HepG2 (cell line): ENCODE data around the gene SCAANT1. TPM values are rescaled to one million over a fixed set of nuclear protein-coding genes. Genes with fewer than 3 reads are reported as not detected.

Experiments used
- ATAC-seq: fragments of 200-7000 bp; cut with Tn5 transposase; 3 replicates; pipeline ENCODE4 v1.9.1; 2020; ENCODE audit warnings: mild to moderate bottlenecking, moderate library complexity
- BruUV-seq: library from RNA; stranded (reverse); fragments of 400-500 nt; replicated peaks from 2 replicates; lab custom pipeline; 2021; lab: Mats Ljungman, UMichigan
- CTCF ChIA-PET: fragments of 300-600 bp; formaldehyde crosslinking; extraction: SDS; loops from one replicate; lab custom pipeline; 2021; ENCODE audit warnings: low total read pairs, inconsistent platforms, low intra/inter-chr PET ratio; lab: Yijun Ruan, JAX
- POLR2A ChIA-PET: fragments of 350-600 bp; sonication (Branson Sonifier 250); formaldehyde crosslinking; loops from one replicate; lab custom pipeline; 2020; ENCODE audit warnings: antibody characterized with exemption, inconsistent platforms; lab: Yijun Ruan, JAX
- DNase-seq: peaks from one replicate; pipeline ENCODE4 v3.0.0-alpha.2; 2015; ENCODE audit warnings: low spot score
- FAIRE-seq: peaks from 3 replicates; lab custom pipeline; 2011; peaks lifted over from hg19 to GRCh38; lab: Jason Lieb, UNC
- H2AFZ ChIP-seq: one replicate; pipeline ENCODE4 v1.6.1; 2011; ENCODE audit warnings: low read length, inconsistent platforms
- H3K27ac ChIP-seq: fragments of 300-600 bp; 3 replicates; pipeline ENCODE4 v1.8.0; 2011; ENCODE audit warnings: mixed run types, mild to moderate bottlenecking, mixed read lengths, low read length, inconsistent platforms; ENCODE audit not compliant: insufficient read depth; ENCODE audit errors: extremely low read length
- H3K27me3 ChIP-seq, 2 experiments: fragments of 200-600 bp in 1 of 2; 2 replicates in 1 of 2; 3 replicates in 1 of 2; pipeline versions ENCODE4 v1.6.0 to v1.8.0; 2011; ENCODE audit warnings: low read length in 2 of 2, mild to moderate bottlenecking in 2 of 2, moderate library complexity in 2 of 2, inconsistent platforms in 1 of 2; ENCODE audit not compliant: insufficient read depth in 2 of 2, control insufficient read depth in 1 of 2
- H3K36me3 ChIP-seq, 2 experiments: fragments of 200-600 bp in 1 of 2; replicated peaks in 1 of 2; 2 replicates in 1 of 2; 3 replicates in 1 of 2; pipeline versions ENCODE4 v1.5.1 to v1.8.0; 2011; ENCODE audit warnings: low read length in 2 of 2, inconsistent platforms in 1 of 2; ENCODE audit not compliant: insufficient read depth in 2 of 2, control insufficient read depth in 1 of 2
- H3K4me1 ChIP-seq: 2 replicates; pipeline ENCODE4 v1.5.1; 2012; ENCODE audit warnings: low read length, inconsistent platforms; ENCODE audit not compliant: insufficient read depth
- H3K4me2 ChIP-seq: 2 replicates; pipeline ENCODE4 v1.6.0; 2011; ENCODE audit warnings: low read depth, low read length, inconsistent platforms
- H3K4me3 ChIP-seq, 3 experiments: fragments of 200-600 bp in 1 of 3; sonication (generic), shearing (Covaris generic) in 1 of 3; replicated peaks in 1 of 3; 2 replicates each; pipeline ENCODE4 v1.5.1; 2011 to 2016; ENCODE audit warnings: low read length in 3 of 3, inconsistent platforms in 2 of 3, low read depth in 2 of 3, mild to moderate bottlenecking in 2 of 3, control low read depth in 1 of 3, mixed read lengths in 1 of 3; ENCODE audit not compliant: insufficient read depth in 1 of 3
- H3K79me2 ChIP-seq: one replicate; pipeline ENCODE4 v1.6.1; 2011; ENCODE audit warnings: low read length, inconsistent platforms; ENCODE audit not compliant: insufficient read depth
- H3K9ac ChIP-seq: 2 replicates; pipeline ENCODE4 v1.6.0; 2011; ENCODE audit warnings: mild to moderate bottlenecking, low read depth, low read length, inconsistent platforms; ENCODE audit not compliant: insufficient read depth
- H3K9me3 ChIP-seq: 2 replicates; pipeline ENCODE4 v1.5.1; 2012; ENCODE audit warnings: mild to moderate bottlenecking, low read length
- H4K20me1 ChIP-seq: 2 replicates; pipeline ENCODE4 v1.6.0; 2011; ENCODE audit warnings: inconsistent platforms, mild to moderate bottlenecking, low read length, moderate library complexity; ENCODE audit not compliant: insufficient read depth
- HCFC1 ChIP-seq: fragments of 150-350 bp; IDR thresholded peaks from 2 replicates; pipeline ENCODE4 v1.6.1; 2014; ENCODE audit warnings: low read depth, low read length
- IKZF1 ChIP-seq: fragments of 450-650 bp; IDR thresholded peaks from 2 replicates; pipeline ENCODE4 v1.7.1; 2016
- IRX3 ChIP-seq: sonication (generic); formaldehyde crosslinking; IDR thresholded peaks from 2 replicates; pipeline ENCODE4 v1.8.1; 2023; ENCODE audit warnings: mild to moderate bottlenecking, low read depth, missing genetic modification reagents, borderline replicate concordance
- SRY ChIP-seq: sonication (generic); formaldehyde crosslinking; IDR thresholded peaks from 2 replicates; pipeline ENCODE4 v1.8.0; 2022; ENCODE audit warnings: mild to moderate bottlenecking, missing genetic modification reagents
- ZBTB4 ChIP-seq: sonication (generic); formaldehyde crosslinking; IDR thresholded peaks from 2 replicates; pipeline ENCODE4 v1.4.0; 2020; ENCODE audit warnings: missing genetic modification reagents, mild to moderate bottlenecking, borderline replicate concordance
- ZNF563 ChIP-seq: sonication (generic); formaldehyde crosslinking; IDR thresholded peaks from 2 replicates; pipeline ENCODE4 v1.8.0; 2022; ENCODE audit warnings: mild to moderate bottlenecking, moderate library complexity, missing genetic modification reagents
- ZNF776 ChIP-seq: sonication (generic); formaldehyde crosslinking; IDR thresholded peaks from 2 replicates; pipeline ENCODE4 v1.4.0; 2020; ENCODE audit warnings: mild to moderate bottlenecking, missing genetic modification reagents
- WGBS: methylation state at CpG from one replicate; pipeline ENCODE4 v1.1.6; 2017; ENCODE audit warnings: low lambda C conversion rate; 5-methylcytosine and 5-hydroxymethylcytosine counted together
- in situ Hi-C: cut with HindIII; loops from 2 replicates; pipeline ENCODE4 v1.10.0; 2017; ENCODE audit warnings: low pct_unique_long_range_greater_than_20kb; ENCODE audit not compliant: extremely low pct_ligation_motif_present
- intact Hi-C: fragments of 100-400 bp; cut with micrococcal nuclease; formaldehyde crosslinking; loops from one replicate; pipeline ENCODE4 v1.10.0; 2022; ENCODE audit not compliant: unreplicated experiment
- polyA plus RNA-seq, 8 experiments: library from polyadenylated mRNA; depleted of rRNA in 3 of 8; stranded (reverse) in 7 of 8; unstranded in 1 of 8; fragments of >200 nt; fragmentation: Illumina TruSeq in 4 of 8; extraction: Trizol in 4 of 8; gene quantifications; 2 replicates each; pipeline versions ENCODE4 v1.2.1 to v1.2.3, GENCODE V29; 2011 to 2016; ENCODE audit warnings: low read depth in 4 of 8, missing spikeins in 1 of 8, mixed read lengths in 1 of 8; ENCODE audit not compliant: insufficient read depth in 1 of 8
- total RNA-seq, 5 experiments: library from RNA; depleted of rRNA; stranded (reverse); fragments of >200 nt; fragmentation: Illumina TruSeq; extraction: Trizol; gene quantifications; 2 replicates each; pipeline ENCODE4 v1.2.3, GENCODE V29; 2016; ENCODE audit warnings: low read depth in 1 of 5
- TF ChIP-seq, protein P1 (sequence below): sonication (generic); formaldehyde crosslinking; IDR thresholded peaks from 2 replicates; pipeline ENCODE4 v1.4.0; 2020; ENCODE audit warnings: missing genetic modification reagents

The SCAANT1 gene
- total and polyA plus RNA-seq, 2 of the 13 experiments (the other 11 are each of a cell fraction or from before 2014, with no cell fraction given), result not detected

- TF ChIP-seq, protein P1, sequence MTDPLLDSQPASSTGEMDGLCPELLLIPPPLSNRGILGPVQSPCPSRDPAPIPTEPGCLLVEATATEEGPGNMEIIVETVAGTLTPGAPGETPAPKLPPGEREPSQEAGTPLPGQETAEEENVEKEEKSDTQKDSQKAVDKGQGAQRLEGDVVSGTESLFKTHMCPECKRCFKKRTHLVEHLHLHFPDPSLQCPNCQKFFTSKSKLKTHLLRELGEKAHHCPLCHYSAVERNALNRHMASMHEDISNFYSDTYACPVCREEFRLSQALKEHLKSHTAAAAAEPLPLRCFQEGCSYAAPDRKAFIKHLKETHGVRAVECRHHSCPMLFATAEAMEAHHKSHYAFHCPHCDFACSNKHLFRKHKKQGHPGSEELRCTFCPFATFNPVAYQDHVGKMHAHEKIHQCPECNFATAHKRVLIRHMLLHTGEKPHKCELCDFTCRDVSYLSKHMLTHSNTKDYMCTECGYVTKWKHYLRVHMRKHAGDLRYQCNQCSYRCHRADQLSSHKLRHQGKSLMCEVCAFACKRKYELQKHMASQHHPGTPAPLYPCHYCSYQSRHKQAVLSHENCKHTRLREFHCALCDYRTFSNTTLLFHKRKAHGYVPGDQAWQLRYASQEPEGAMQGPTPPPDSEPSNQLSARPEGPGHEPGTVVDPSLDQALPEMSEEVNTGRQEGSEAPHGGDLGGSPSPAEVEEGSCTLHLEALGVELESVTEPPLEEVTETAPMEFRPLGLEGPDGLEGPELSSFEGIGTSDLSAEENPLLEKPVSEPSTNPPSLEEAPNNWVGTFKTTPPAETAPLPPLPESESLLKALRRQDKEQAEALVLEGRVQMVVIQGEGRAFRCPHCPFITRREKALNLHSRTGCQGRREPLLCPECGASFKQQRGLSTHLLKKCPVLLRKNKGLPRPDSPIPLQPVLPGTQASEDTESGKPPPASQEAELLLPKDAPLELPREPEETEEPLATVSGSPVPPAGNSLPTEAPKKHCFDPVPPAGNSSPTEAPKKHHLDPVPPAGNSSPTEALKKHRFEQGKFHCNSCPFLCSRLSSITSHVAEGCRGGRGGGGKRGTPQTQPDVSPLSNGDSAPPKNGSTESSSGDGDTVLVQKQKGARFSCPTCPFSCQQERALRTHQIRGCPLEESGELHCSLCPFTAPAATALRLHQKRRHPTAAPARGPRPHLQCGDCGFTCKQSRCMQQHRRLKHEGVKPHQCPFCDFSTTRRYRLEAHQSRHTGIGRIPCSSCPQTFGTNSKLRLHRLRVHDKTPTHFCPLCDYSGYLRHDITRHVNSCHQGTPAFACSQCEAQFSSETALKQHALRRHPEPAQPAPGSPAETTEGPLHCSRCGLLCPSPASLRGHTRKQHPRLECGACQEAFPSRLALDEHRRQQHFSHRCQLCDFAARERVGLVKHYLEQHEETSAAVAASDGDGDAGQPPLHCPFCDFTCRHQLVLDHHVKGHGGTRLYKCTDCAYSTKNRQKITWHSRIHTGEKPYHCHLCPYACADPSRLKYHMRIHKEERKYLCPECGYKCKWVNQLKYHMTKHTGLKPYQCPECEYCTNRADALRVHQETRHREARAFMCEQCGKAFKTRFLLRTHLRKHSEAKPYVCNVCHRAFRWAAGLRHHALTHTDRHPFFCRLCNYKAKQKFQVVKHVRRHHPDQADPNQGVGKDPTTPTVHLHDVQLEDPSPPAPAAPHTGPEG (CRISPR knock-in tag), result no peak
- TF ChIP-seq IKZF1 (no peak), SRY (CRISPR knock-in tag) (no peak), ZNF563 (CRISPR knock-in tag) (no peak), HCFC1 (no peak), ZNF776 (CRISPR knock-in tag) (no peak)
Measured at GRCh38 chr3:63909431-63909830, 2.8 kb downstream of the SCAANT1 start (continued).

DNA sequence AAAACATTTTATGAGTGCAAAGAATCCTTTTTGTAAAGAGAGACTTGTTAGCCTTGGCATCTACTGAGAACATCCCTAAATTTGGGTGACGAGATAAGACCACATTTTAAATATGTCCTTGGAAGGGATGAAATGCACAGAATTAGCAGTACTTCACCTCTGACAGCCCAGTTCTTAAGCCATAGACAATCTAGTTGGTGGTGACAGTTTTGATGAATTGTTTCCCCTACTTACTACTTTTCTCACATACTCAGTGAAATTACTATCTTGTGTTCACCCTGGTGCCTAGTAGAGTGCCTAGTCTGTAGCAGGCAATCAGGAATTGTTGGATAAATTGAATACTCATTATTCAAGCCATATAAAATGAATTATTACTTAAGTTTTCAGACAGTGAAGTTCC is 3.4 kb downstream of the SCAANT1 start:
- Histone ChIP-seq H3K4me1 (peaks cover 23% of the 10 kb centered on the region), H3K4me2 (no peak overlapping the region), H3K9me3 (no peaks in the 10 kb centered on the region), H4K20me1 (no peaks in the 10 kb centered on the region), H3K27me3 (no peaks in the 10 kb centered on the region), H3K79me2 (peaks cover 9% of the 10 kb centered on the region), H3K36me3 (no peaks in the 10 kb centered on the region; a peak in 1 of 5 replicates), H3K4me3 (no peak overlapping the region), H2AFZ (no peak overlapping the region), H3K27ac (no peak overlapping the region), H3K9ac (no peak overlapping the region)
- ChIA-PET CTCF (no interaction called here), POLR2A (no interaction called here)
- DNase-seq (no peak), FAIRE-seq (no peak), ATAC-seq (no peak)
- in situ Hi-C loops, result no loop called here
- BruUV-seq, result no TSS peak
- intact Hi-C loops, result no loop called here
- WGBS, result 100% methylated on average over 1 of the region's 1 CpG
- TF ChIP-seq ZBTB4 (no peak), IRX3 (CRISPR knock-in tag) (no peak)
